Bronchial epithelial cell (primary cell): ENCODE results near the gene MMP23B. TPM values are rescaled to one million over a fixed set of nuclear protein-coding genes. Genes with fewer than 3 reads are reported as not detected.

Source experiments
- DNase-seq: peaks from one replicate; pipeline ENCODE4 v3.0.0-alpha.2; 2010; ENCODE audit warnings: low read depth
- FAIRE-seq: peaks from 2 replicates; lab custom pipeline; 2011; peaks lifted over from hg19 to GRCh38; lab: Jason Lieb, UNC
- H3K27me3 ChIP-seq: 2 replicates; pipeline ENCODE4 v1.5.1; 2011; ENCODE audit warnings: low read length; ENCODE audit not compliant: control insufficient read depth, insufficient read depth
- H3K36me3 ChIP-seq: 2 replicates; pipeline ENCODE4 v1.5.1; 2011; ENCODE audit warnings: low read length; ENCODE audit not compliant: control insufficient read depth, insufficient read depth
- H3K4me3 ChIP-seq: 2 replicates; pipeline ENCODE4 v1.5.1; 2011; ENCODE audit warnings: mild to moderate bottlenecking, low read depth, low read length, control low read depth
- CTCF ChIP-seq: IDR thresholded peaks from 2 replicates; pipeline ENCODE4 v1.5.1; 2011; ENCODE audit warnings: mild to moderate bottlenecking, moderate library complexity, low read length, control low read depth, inconsistent platforms; ENCODE audit not compliant: insufficient read depth, severe bottlenecking
- total RNA-seq: library from RNA; depleted of rRNA; stranded (reverse); fragments of >200 nt; gene quantifications from 2 replicates; pipeline ENCODE4 v1.2.1, GENCODE V29; 2014

Gene MMP23B
- total RNA-seq, 1 donor from 2014 or later = 0.26 TPM

- TF ChIP-seq CTCF = no peak
- no peak for FAIRE-seq
- DNase-seq = no peak
- H3K36me3 ChIP-seq = no peaks in the 10 kb centered on the region
- H3K27me3 ChIP-seq = no peaks in the 10 kb centered on the region
- no peak overlapping the region for H3K4me3 ChIP-seq
Observed at GRCh38 chr1:1605724-1606123, 26.2 kb upstream of the MMP23B start.

- no peaks in the 10 kb centered on the region for H3K27me3 ChIP-seq
- no peak overlapping the region for H3K4me3 ChIP-seq
- no peak for TF ChIP-seq CTCF
- H3K36me3 ChIP-seq = no peaks in the 10 kb centered on the region
- FAIRE-seq = no peak
- DNase-seq = no peak
Observed at GRCh38 chr1:1606232-1606631, 25.7 kb upstream of the MMP23B start.

- TF ChIP-seq CTCF = no peak
- Histone ChIP-seq H3K4me3 (no peak overlapping the region), H3K27me3 (no peaks in the 10 kb centered on the region), H3K36me3 (no peaks in the 10 kb centered on the region)
- DNase-seq (no peak), FAIRE-seq (no peak)
Observed at GRCh38 chr1:1609822-1610485, 22.0 kb upstream of the MMP23B start.

- Histone ChIP-seq H3K27me3 (no peaks in the 10 kb centered on the region), H3K4me3 (no peak overlapping the region), H3K36me3 (no peaks in the 10 kb centered on the region)
- no peak for TF ChIP-seq CTCF
- FAIRE-seq = no peak
- DNase-seq = no peak
Observed at GRCh38 chr1:1610796-1611195, 21.2 kb upstream of the MMP23B start.

- H3K27me3 ChIP-seq = no peaks in the 10 kb centered on the region
- H3K36me3 ChIP-seq = no peaks in the 10 kb centered on the region
- no peak for TF ChIP-seq CTCF
- DNase-seq (no peak), FAIRE-seq (no peak)
- H3K4me3 ChIP-seq = no peak overlapping the region
Observed at GRCh38 chr1:1612104-1612400, 19.9 kb upstream of the MMP23B start.

GRCh38 chr1:1613509-1614082 lies 18.4 kb upstream of the MMP23B start:
- peaks cover 3% of the 10 kb centered on the region for H3K36me3 ChIP-seq
- no peak for DNase-seq
- no peaks in the 10 kb centered on the region for H3K27me3 ChIP-seq
- no peak for FAIRE-seq
- no peak for TF ChIP-seq CTCF
- peak overlapping the region; percentile 99 for H3K4me3 ChIP-seq
